GM08714 (cell line): ENCODE data around the gene STARD3.
A peak's percentile ranks its signal among the peaks of the same experiment; 100 is the strongest.

Experiments
- H3K4me3 ChIP-seq: fragments of 200-500 bp; sonication (Bioruptor generic); 2 replicates; pipeline ENCODE4 v1.5.1; 2014; ENCODE audit warnings: mild to moderate bottlenecking, low read length, inconsistent platforms
- ZNF274 ChIP-seq: IDR thresholded peaks from 2 replicates; pipeline ENCODE4 v1.6.1; 2012; ENCODE audit warnings: mild to moderate bottlenecking, low read depth, low read length

The STARD3 gene

DNA sequence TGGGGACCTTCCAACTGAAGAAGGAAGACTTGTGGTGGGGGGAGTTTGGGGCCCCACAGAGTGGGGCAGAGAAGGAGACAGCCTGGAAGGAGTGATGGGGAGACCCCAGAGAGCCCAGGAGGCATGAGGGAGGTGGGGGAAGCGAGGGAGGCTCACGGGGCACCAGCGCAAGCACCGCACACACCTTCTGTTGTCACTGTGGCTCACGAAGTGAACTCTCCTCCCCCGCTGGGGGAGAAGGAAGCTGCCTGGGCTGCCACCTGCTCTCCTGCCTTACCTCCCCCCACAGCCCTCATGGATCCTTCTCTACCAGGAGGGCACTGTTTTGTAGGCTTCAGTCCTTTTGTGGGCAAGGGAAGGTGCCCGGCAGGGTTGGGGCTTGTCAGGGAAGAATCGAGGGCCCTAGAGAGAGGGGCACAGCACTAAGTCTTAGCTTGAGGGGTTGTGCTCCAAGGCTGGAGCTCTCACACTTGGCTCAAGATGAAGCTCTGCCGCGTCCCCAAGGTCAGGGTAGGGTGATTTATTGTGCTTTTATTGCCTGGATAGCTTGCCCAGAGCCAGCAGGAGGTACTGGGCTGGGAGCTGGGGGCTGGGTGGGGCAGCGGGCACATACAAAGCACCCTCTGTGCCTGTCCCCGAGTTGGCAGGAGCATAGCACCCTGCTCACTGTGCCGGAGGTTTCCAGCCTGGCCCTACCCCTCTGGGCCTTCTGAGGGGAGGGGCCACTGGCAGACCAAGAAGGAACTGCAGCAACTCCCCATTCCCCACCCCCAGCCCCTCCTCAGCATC is 4.6 kb upstream of the STARD3 start:
- no peak for TF ChIP-seq ZNF274

GRCh38 chr17:39633570-39634183 is 3.3 kb upstream of the STARD3 start:
- TF ChIP-seq ZNF274 = no peak
- H3K4me3 ChIP-seq = no peak overlapping the region

More for the DNA sequence above, 4.6 kb upstream of the STARD3 start:
- H3K4me3 ChIP-seq = no peak overlapping the region

DNA sequence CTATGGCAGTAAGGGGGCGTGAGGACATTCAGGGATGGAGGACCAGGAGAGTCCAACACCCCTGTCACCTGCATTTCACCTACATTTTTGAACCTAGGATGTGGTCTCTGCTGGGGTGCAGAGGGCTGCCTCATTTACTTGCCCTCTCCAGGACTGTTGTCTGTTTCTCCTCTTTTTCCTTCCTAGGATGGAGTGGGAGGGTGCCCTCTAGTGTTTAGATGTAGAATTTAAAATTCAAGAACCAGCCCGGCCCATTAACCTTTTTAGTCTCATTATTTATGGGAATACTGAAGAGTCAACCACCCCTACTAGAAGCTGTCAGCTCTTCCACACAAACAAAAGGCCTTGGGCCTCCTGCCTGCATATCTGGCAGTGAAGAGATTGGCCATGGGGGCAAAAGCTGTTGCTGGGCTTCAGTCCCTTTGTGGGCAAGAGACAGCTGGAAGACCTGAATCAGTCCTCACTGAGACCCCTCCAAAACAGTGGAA is 2.5 kb upstream of the STARD3 start:
- H3K4me3 ChIP-seq = no peak overlapping the region
- TF ChIP-seq ZNF274 = no peak

DNA sequence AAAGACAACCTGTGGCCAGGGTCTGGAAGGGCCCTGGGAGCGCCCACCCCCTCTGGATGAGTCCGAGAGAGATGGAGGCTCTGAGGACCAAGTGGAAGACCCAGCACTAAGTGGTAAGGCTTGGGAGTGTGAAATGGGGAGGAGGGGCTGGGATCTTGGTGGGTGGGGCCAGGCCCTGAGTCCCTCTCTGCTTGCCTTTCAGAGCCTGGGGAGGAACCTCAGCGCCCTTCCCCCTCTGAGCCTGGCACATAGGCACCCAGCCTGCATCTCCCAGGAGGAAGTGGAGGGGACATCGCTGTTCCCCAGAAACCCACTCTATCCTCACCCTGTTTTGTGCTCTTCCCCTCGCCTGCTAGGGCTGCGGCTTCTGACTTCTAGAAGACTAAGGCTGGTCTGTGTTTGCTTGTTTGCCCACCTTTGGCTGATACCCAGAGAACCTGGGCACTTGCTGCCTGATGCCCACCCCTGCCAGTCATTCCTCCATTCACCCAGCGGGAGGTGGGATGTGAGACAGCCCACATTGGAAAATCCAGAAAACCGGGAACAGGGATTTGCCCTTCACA is 1.2 kb upstream of the STARD3 start:
- TF ChIP-seq ZNF274 = no peak
- no peak overlapping the region for H3K4me3 ChIP-seq

GRCh38 chr17:39636587-39636926 is 387 bp upstream of the STARD3 start:
- TF ChIP-seq ZNF274 = no peak
- H3K4me3 ChIP-seq = peak overlapping the region; percentile 90; the same call in 1 of the 2 replicates

- peak overlapping the region; percentile 90; the same call in 1 of the 2 replicates for H3K4me3 ChIP-seq
Measured at GRCh38 chr17:39638317-39638716, 1.4 kb downstream of the STARD3 start.

DNA sequence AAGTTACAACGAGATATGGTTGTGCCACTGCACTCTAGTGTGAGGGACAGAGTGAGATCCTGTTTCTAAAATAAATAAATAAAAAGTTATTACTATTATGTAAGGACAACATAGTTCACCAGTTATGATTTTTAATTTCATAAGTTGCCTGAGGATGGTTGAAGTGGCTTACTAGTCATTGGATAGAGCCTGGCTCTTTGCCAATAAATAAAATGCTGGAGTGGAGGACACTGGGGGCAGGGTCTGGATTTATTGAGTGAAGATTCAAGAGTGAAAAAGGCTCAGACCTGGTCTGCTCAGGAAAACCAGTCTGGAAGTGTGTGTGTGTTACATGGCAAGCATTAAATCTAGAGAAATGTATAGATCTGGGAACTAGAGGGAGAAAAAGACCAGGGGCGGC is 2.1 kb downstream of the STARD3 start:
- no peak for TF ChIP-seq ZNF274
- H3K4me3 ChIP-seq = no peak overlapping the region

More at GRCh38 chr17:39638317-39638716, 1.4 kb downstream of the STARD3 start:
- no peak for TF ChIP-seq ZNF274

DNA sequence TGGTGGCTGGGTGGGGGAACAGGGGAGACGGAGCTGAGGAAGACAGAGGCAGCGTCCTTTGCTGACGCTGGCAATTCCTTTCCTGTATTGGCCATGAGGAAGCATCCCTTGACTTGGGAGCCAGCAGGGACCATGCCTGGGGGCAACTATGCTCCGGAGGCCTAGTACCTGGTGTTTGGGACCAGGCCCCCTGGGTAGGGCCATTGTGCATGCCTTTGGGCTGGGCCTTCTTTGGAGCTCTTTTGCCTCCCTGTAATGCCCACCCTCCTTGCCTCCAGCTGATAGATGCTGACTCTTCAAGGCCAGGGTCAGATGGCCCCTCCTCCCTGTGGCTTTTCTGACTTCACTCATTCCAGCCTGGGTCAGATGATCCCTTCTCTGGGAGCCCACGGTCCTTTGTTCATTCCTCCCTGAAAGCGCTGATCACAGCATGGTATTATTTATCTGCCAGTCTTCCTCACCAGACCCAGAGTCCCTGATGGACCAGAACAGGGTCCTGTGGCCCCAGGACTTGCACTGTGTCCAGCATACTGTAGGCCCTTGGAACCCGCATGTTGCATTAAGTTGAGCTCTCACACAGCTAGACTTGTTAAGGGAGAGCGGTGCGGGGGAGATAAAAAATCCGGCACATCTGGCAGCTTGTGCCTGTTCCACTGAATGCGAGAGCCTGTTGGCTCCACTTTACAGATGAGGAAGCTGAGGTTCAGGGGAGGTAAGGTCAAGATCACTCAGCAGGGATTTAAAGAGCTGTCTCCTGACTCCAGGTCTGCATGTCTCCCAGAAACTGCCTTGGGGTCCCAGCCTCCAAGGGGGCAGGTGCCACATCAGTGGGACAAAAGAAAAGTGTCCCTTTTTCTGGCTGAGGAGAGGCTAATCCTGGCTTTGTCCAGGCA is 2.9 kb downstream of the STARD3 start:
- no peak overlapping the region for H3K4me3 ChIP-seq
- TF ChIP-seq ZNF274 = no peak

DNA sequence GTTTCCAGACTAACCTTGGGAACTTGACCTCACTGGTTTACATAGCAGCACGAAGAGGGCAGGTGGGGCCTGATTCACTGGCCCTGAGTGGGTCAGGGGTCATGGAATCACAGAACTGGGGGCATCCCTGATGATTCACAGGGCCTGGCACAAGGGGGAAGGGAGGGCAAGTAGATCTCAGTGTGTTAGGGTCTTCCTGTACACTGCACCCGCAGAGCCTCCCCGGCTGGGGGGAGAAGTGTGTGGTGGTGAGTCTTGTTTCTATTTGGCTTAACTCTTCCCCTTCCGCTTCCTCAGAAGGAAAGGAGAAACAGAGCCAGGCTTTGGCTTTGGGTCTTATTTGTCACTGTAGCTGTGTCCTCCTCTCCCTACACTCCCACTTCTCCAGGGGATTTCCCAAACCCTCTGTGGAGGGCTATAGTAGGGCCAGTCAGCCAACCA is 3.7 kb downstream of the STARD3 start:
- H3K4me3 ChIP-seq = no peak overlapping the region
- TF ChIP-seq ZNF274 = no peak

GRCh38 chr17:39641097-39641496 is 4.2 kb downstream of the STARD3 start:
- H3K4me3 ChIP-seq = no peak overlapping the region
- TF ChIP-seq ZNF274 = no peak

- no peak overlapping the region for H3K4me3 ChIP-seq
- TF ChIP-seq ZNF274 = no peak
Measured at GRCh38 chr17:39641883-39642282, 4.9 kb downstream of the STARD3 start.

DNA sequence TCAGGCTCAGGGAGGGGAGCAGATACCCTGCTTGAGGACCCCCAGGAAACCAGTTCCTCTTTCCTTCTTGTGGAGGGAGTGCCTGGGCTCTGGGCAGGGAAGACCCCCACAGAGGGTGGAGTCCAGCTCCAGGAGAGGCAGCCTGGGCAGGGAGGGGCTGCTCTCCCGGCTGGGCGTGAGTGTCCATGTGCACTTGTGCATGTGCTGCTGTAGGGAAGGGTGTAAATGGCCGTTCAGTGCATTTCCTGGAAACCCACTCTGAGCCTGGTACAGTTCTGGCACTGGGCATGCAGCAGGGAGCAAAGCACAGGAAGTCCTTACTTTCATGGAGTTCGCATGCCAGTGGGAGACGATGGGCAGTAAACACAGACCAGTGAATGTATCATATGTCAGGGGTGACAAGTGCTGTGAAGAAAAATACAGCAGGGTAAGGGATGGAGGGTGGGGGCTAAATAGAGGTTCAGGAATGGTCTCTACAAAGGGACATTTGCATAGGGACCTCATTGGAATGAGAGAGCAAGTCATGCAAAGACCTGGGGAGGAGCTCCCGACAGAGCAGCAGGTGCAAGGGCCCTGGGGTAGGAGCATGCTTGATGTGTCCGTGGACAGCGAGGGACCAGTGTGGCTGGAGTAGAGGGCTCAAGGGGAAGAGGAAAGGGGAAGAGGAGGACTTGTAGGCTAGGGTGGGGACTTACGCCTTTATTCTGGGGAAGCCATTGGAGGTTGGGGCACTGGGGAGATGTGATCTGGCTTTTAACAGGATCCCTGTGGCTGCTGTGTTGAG is 5.5 kb downstream of the STARD3 start:
- no peak for TF ChIP-seq ZNF274
- H3K4me3 ChIP-seq = no peak overlapping the region

DNA sequence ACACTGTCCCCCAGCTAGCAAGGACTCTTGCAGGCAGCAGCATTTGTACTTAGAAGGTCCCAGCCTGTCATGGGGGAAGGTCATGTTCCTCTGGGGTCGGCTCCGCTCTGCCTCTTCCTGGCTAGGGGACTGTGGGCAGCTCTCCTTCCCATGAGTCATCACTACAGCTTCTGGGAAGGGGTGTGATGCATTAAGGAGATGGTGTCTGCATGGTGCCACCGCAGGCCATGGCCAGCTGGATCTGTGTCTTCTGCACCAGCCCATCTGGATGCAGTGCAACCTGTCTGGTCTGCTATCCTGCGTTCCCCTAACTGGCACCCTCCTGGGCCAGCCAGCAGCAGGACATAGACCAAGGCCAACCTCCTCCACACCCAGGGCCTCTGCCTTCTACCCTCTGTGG is 6.3 kb downstream of the STARD3 start:
- H3K4me3 ChIP-seq = no peak overlapping the region
- TF ChIP-seq ZNF274 = no peak
